Measurements from ENCODE around the gene GNB5. TPM values are rescaled to one million over a fixed set of nuclear protein-coding genes. Genes with fewer than 3 reads are reported as not detected.
A peak's percentile ranks its signal among the peaks of the same experiment; 100 is the strongest.

The GNB5 gene
- total and polyA plus RNA-seq, 2 of the 13 experiments (the other 11 are each of a cell fraction or from before 2014, with no cell fraction given): 13.7 to 14.4 TPM

DNA sequence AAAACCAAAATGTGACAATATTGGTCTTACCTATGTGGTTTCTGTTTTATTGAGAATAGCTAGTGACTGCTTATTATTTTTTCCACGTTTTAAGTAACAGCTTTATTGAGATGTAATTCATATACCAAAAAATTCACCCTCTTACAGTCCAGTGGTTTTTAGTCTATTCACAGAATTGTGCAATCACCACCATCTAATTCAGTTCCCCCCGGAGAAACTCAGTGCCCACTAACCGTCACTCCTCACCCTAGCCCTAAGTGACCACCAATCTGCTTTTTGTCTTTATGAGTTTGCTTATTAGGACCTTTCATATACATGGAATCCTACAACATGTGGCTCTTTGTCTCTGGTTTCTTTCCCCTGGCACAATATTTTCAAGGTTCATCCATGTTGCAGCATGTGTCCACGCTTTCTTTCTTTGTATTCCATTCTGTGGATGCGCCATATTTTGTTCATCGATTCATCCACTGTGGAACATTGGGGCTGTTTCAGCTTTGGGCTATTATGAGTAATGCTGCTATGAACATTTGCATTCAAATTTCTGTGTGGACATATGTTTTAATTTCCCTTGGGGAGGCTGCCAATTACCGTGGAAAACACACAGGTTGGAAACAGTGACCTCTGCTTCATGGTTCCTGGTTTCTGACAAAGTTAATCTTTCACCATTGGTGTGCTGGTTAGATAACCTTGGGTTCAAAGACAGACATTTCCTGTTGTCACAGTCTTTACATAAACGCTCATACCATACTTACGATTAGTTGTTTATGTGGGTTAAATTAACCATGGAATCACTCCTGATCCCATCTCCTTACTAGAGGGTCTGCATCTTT is 75.4 kb downstream of the GNB5 start (continued):
- TF ChIP-seq, protein P1, sequence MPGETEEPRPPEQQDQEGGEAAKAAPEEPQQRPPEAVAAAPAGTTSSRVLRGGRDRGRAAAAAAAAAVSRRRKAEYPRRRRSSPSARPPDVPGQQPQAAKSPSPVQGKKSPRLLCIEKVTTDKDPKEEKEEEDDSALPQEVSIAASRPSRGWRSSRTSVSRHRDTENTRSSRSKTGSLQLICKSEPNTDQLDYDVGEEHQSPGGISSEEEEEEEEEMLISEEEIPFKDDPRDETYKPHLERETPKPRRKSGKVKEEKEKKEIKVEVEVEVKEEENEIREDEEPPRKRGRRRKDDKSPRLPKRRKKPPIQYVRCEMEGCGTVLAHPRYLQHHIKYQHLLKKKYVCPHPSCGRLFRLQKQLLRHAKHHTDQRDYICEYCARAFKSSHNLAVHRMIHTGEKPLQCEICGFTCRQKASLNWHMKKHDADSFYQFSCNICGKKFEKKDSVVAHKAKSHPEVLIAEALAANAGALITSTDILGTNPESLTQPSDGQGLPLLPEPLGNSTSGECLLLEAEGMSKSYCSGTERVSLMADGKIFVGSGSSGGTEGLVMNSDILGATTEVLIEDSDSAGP (CRISPR knock-in tag; IDR thresholded peaks at IDR 0.05; ENCODE audit: borderline replicate concordance): no peak
- TF ChIP-seq ZBTB7A (CRISPR knock-in tag; IDR thresholded peaks at IDR 0.05) (no peak), PREB (CRISPR knock-in tag; IDR thresholded peaks at IDR 0.05) (no peak), TEAD3 (CRISPR knock-in tag; optimal IDR thresholded peaks at IDR 0.05; ENCODE audit: borderline replicate concordance) (peak; percentile 83), ZFP41 (CRISPR knock-in tag; IDR thresholded peaks at IDR 0.05; ENCODE audit: borderline replicate concordance) (no peak), IKZF1 (IDR thresholded peaks at IDR 0.05) (no peak), ZFP36L1 (CRISPR knock-in tag; IDR thresholded peaks at IDR 0.05) (peak; percentile 13; the same call in 1 of the 2 replicates), ZFP37 (CRISPR knock-in tag; IDR thresholded peaks at IDR 0.05; ENCODE audit: borderline replicate concordance) (no peak), THAP11 (CRISPR knock-in tag; IDR thresholded peaks at IDR 0.05) (peak; percentile 58), FOSL1 (CRISPR knock-in tag; IDR thresholded peaks at IDR 0.05; ENCODE audit: borderline replicate concordance) (no peak), ZNF777 (CRISPR knock-in tag; IDR thresholded peaks at IDR 0.05) (no peak), ZNF24 (IDR thresholded peaks at IDR 0.05) (no peak), ZNF776 (CRISPR knock-in tag; IDR thresholded peaks at IDR 0.05) (no peak), HNF4A (CRISPR knock-in tag; IDR thresholded peaks at IDR 0.05) (peak; percentile 80), ZNF75D (CRISPR knock-in tag; IDR thresholded peaks at IDR 0.05; ENCODE audit: borderline replicate concordance) (no peak), BCL6 (CRISPR knock-in tag; IDR thresholded peaks at IDR 0.05) (peak; percentile 83)
- TF ChIP-seq, protein P2, sequence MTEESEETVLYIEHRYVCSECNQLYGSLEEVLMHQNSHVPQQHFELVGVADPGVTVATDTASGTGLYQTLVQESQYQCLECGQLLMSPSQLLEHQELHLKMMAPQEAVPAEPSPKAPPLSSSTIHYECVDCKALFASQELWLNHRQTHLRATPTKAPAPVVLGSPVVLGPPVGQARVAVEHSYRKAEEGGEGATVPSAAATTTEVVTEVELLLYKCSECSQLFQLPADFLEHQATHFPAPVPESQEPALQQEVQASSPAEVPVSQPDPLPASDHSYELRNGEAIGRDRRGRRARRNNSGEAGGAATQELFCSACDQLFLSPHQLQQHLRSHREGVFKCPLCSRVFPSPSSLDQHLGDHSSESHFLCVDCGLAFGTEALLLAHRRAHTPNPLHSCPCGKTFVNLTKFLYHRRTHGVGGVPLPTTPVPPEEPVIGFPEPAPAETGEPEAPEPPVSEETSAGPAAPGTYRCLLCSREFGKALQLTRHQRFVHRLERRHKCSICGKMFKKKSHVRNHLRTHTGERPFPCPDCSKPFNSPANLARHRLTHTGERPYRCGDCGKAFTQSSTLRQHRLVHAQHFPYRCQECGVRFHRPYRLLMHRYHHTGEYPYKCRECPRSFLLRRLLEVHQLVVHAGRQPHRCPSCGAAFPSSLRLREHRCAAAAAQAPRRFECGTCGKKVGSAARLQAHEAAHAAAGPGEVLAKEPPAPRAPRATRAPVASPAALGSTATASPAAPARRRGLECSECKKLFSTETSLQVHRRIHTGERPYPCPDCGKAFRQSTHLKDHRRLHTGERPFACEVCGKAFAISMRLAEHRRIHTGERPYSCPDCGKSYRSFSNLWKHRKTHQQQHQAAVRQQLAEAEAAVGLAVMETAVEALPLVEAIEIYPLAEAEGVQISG (CRISPR knock-in tag; IDR thresholded peaks at IDR 0.05): no peak
- TF ChIP-seq, protein P3, sequence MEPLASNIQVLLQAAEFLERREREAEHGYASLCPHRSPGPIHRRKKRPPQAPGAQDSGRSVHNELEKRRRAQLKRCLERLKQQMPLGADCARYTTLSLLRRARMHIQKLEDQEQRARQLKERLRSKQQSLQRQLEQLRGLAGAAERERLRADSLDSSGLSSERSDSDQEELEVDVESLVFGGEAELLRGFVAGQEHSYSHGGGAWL (CRISPR knock-in tag; IDR thresholded peaks at IDR 0.05): no peak
- TF ChIP-seq, protein P4, sequence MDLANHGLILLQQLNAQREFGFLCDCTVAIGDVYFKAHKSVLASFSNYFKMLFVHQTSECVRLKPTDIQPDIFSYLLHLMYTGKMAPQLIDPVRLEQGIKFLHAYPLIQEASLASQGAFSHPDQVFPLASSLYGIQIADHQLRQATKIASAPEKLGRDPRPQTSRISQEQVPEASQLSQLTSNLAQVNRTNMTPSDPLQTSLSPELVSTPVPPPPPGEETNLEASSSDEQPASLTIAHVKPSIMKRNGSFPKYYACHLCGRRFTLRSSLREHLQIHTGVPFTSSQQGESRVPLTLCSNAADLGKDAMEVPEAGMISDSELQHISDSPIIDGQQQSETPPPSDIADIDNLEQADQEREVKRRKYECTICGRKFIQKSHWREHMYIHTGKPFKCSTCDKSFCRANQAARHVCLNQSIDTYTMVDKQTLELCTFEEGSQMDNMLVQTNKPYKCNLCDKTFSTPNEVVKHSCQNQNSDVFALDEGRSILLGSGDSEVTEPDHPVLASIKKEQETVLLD (CRISPR knock-in tag; IDR thresholded peaks at IDR 0.05; ENCODE audit: low read depth): no peak
- TF ChIP-seq, protein P5, sequence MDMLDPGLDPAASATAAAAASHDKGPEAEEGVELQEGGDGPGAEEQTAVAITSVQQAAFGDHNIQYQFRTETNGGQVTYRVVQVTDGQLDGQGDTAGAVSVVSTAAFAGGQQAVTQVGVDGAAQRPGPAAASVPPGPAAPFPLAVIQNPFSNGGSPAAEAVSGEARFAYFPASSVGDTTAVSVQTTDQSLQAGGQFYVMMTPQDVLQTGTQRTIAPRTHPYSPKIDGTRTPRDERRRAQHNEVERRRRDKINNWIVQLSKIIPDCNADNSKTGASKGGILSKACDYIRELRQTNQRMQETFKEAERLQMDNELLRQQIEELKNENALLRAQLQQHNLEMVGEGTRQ (IDR thresholded peaks at IDR 0.05; ENCODE audit: low read depth, low read length): no peak
- TF ChIP-seq, protein P5 (CRISPR knock-in tag; IDR thresholded peaks at IDR 0.05; ENCODE audit: borderline replicate concordance): no peak

All from HepG2 (cell line).